H1 (cell line): ENCODE measurements around the gene FAM186B. TPM values are rescaled to one million over a fixed set of nuclear protein-coding genes. Genes with fewer than 3 reads are reported as not detected.

Experiments used
- CTCF ChIA-PET: fragments of 300-600 bp; sonication (Branson Sonifier 250); formaldehyde crosslinking; loops from one replicate; lab custom pipeline; 2021; ENCODE audit not compliant: partially characterized antibody; lab: Charles Lee
- POLR2A ChIA-PET: fragments of 300-600 bp; sonication (Branson Sonifier 250); formaldehyde crosslinking; loops from one replicate; lab custom pipeline; 2021; ENCODE audit warnings: inconsistent platforms; ENCODE audit not compliant: partially characterized antibody; lab: Charles Lee
- DNase-seq, 2 experiments: peaks; one replicate each; pipeline versions ENCODE4 v3.0.0 to v3.0.0-alpha.2; 2010 to 2022; ENCODE audit warnings: low spot score in 2 of 2, low read depth in 1 of 2, mixed read lengths in 1 of 2
- FAIRE-seq: peaks from 2 replicates; lab custom pipeline; 2011; peaks lifted over from hg19 to GRCh38; lab: Jason Lieb, UNC
- H2AFZ ChIP-seq: 2 replicates; pipeline ENCODE4 v1.8.1; 2012; ENCODE audit warnings: low read length, inconsistent platforms
- H2AK5ac ChIP-seq: 2 replicates; pipeline ENCODE4 v1.6.1; 2013; ENCODE audit warnings: low read depth, low read length
- H2BK120ac ChIP-seq: replicated peaks from 2 replicates; pipeline ENCODE3; 2013; ENCODE audit warnings: low read depth, low read length, inconsistent platforms
- H2BK12ac ChIP-seq: 2 replicates; pipeline ENCODE4 v1.6.1; 2013; ENCODE audit warnings: low read depth, low read length
- H2BK15ac ChIP-seq: 2 replicates; pipeline ENCODE4 v1.6.1; 2013; ENCODE audit warnings: low read length
- H2BK20ac ChIP-seq: 2 replicates; pipeline ENCODE4 v1.6.1; 2013; ENCODE audit warnings: low read length
- H2BK5ac ChIP-seq: 2 replicates; pipeline ENCODE4 v1.6.1; 2013; ENCODE audit warnings: low read depth, low read length
- H3K14ac ChIP-seq: 2 replicates; pipeline ENCODE4 v1.6.1; 2013; ENCODE audit warnings: inconsistent platforms; ENCODE audit not compliant: insufficient read length
- H3K18ac ChIP-seq: 2 replicates; pipeline ENCODE4 v1.6.1; 2013; ENCODE audit warnings: low read length; ENCODE audit errors: extremely low read depth
- H3K23ac ChIP-seq: 2 replicates; pipeline ENCODE4 v1.6.1; 2013; ENCODE audit warnings: inconsistent platforms; ENCODE audit not compliant: insufficient read length
- H3K23me2 ChIP-seq: 2 replicates; pipeline ENCODE4 v1.6.1; 2013; ENCODE audit warnings: low read depth, low read length
- H3K27ac ChIP-seq: 2 replicates; pipeline ENCODE4 v1.6.1; 2011; ENCODE audit warnings: low read depth, low read length, inconsistent platforms
- H3K27me3 ChIP-seq, 4 experiments: replicated peaks in 1 of 4; 1 replicate in 1 of 4; 2 replicates in 3 of 4; pipeline versions ENCODE4 v1.6.1 to v1.8.1; 2011 to 2013; ENCODE audit warnings: low read length in 3 of 4, mild to moderate bottlenecking in 3 of 4, inconsistent platforms in 2 of 4, mixed read lengths in 2 of 4, moderate library complexity in 1 of 4; ENCODE audit not compliant: control insufficient read depth in 3 of 4, insufficient read depth in 3 of 4; ENCODE audit errors: extremely low read depth in 1 of 4
- H3K36me3 ChIP-seq, 4 experiments: 2 replicates each; pipeline versions ENCODE4 v1.6.1 to v1.8.1; 2011 to 2013; ENCODE audit warnings: mild to moderate bottlenecking in 4 of 4, low read length in 3 of 4, moderate library complexity in 2 of 4, control low read depth in 1 of 4, inconsistent platforms in 1 of 4; ENCODE audit not compliant: insufficient read depth in 4 of 4, control insufficient read depth in 2 of 4
- H3K4ac ChIP-seq: replicated peaks from 2 replicates; pipeline ENCODE3; 2013; ENCODE audit warnings: low read length, low read depth, mixed read lengths, inconsistent platforms; ENCODE audit not compliant: insufficient read length
- H3K4me1 ChIP-seq, 4 experiments: replicated peaks in 1 of 4; 1 replicate in 1 of 4; 2 replicates in 3 of 4; pipeline versions ENCODE4 v1.6.1 to v1.8.1; 2011 to 2013; ENCODE audit warnings: low read length in 3 of 4, inconsistent platforms in 2 of 4, mixed read lengths in 1 of 4; ENCODE audit not compliant: insufficient read depth in 4 of 4, control insufficient read depth in 3 of 4
- H3K4me2 ChIP-seq, 2 experiments: 2 replicates each; pipeline versions ENCODE4 v1.6.1 to v1.8.1; 2011 to 2013; ENCODE audit warnings: low read depth in 2 of 2, low read length in 2 of 2, control low read depth in 1 of 2, inconsistent platforms in 1 of 2, mild to moderate bottlenecking in 1 of 2; ENCODE audit not compliant: insufficient read depth in 1 of 2
- H3K4me3 ChIP-seq, 4 experiments: fragments of 200-600, 300-600 bp in 1 of 4; sonication (generic), shearing (Covaris generic), sonication (Bioruptor Twin) in 1 of 4; 2 replicates each; pipeline versions ENCODE4 v1.5.1 to v1.8.1; 2011 to 2016; ENCODE audit warnings: low read length in 4 of 4, low read depth in 3 of 4, control low read depth in 2 of 4, inconsistent platforms in 2 of 4, mild to moderate bottlenecking in 2 of 4, mixed read lengths in 1 of 4, moderate library complexity in 1 of 4; ENCODE audit not compliant: insufficient read depth in 2 of 4; ENCODE audit errors: extremely low read depth in 1 of 4
- H3K56ac ChIP-seq: replicated peaks from 2 replicates; pipeline ENCODE3; 2013; ENCODE audit warnings: low read depth, mild to moderate bottlenecking, mixed read lengths, low read length, inconsistent platforms; ENCODE audit not compliant: insufficient read length
- H3K79me1 ChIP-seq: 2 replicates; pipeline ENCODE4 v1.6.1; 2013; ENCODE audit warnings: low read depth, low read length, control low read depth
- H3K79me2 ChIP-seq, 2 experiments: 2 replicates each; pipeline versions ENCODE4 v1.6.1 to v1.8.1; 2012 to 2013; ENCODE audit warnings: low read length in 2 of 2, mild to moderate bottlenecking in 2 of 2, inconsistent platforms in 1 of 2; ENCODE audit not compliant: insufficient read depth in 2 of 2, control insufficient read depth in 1 of 2
- H3K9ac ChIP-seq, 4 experiments: replicated peaks in 1 of 4; 1 replicate in 1 of 4; 2 replicates in 3 of 4; pipeline versions ENCODE4 v1.6.1 to v1.8.1; 2011 to 2013; ENCODE audit warnings: low read depth in 3 of 4, low read length in 3 of 4, control low read depth in 2 of 4, mild to moderate bottlenecking in 2 of 4, moderate library complexity in 2 of 4, inconsistent platforms in 1 of 4; ENCODE audit errors: extremely low read depth in 1 of 4
- H3K9me3 ChIP-seq, 2 experiments: 2 replicates each; pipeline versions ENCODE4 v1.6.1 to v1.8.1; 2012 to 2013; ENCODE audit warnings: mild to moderate bottlenecking in 2 of 2, moderate library complexity in 2 of 2, control low read depth in 1 of 2, inconsistent platforms in 1 of 2, low read depth in 1 of 2, low read length in 1 of 2, mixed read lengths in 1 of 2; ENCODE audit not compliant: insufficient read depth in 2 of 2
- H4K20me1 ChIP-seq, 2 experiments: replicated peaks in 1 of 2; 2 replicates each; pipeline versions ENCODE3 to v1.8.1; 2011 to 2013; ENCODE audit warnings: inconsistent platforms in 2 of 2, low read length in 2 of 2, mild to moderate bottlenecking in 1 of 2; ENCODE audit not compliant: insufficient read depth in 2 of 2, control insufficient read depth in 1 of 2
- H4K5ac ChIP-seq: 2 replicates; pipeline ENCODE4 v1.6.1; 2013; ENCODE audit warnings: low read length, low read depth, mixed read lengths, inconsistent platforms; ENCODE audit not compliant: insufficient read length
- H4K8ac ChIP-seq: 2 replicates; pipeline ENCODE4 v1.8.0; 2013; ENCODE audit warnings: mild to moderate bottlenecking, moderate library complexity, low read length, inconsistent platforms; ENCODE audit not compliant: insufficient read depth; ENCODE audit errors: extremely low read depth
- H4K91ac ChIP-seq: replicated peaks from 2 replicates; pipeline ENCODE3; 2013; ENCODE audit warnings: low read length, mixed read lengths, inconsistent platforms; ENCODE audit not compliant: insufficient read length
- ASH2L ChIP-seq: fragments of 200-600, 300-600 bp; sonication (generic); IDR thresholded peaks from one replicate; pipeline ENCODE4 v1.7.1; 2017; ENCODE audit warnings: low read length
- BACH1 ChIP-seq: IDR thresholded peaks from 2 replicates; pipeline ENCODE4 v1.6.1; 2012; ENCODE audit warnings: low read length, improper control_type of control experiment
- CTBP2 ChIP-seq: IDR thresholded peaks from 2 replicates; pipeline ENCODE4 v1.7.0; 2011; ENCODE audit warnings: borderline replicate concordance, mild to moderate bottlenecking, moderate library complexity, mixed read lengths, low read length; ENCODE audit not compliant: insufficient read depth, insufficient read length
- POLR2AphosphoS5 ChIP-seq: IDR thresholded peaks from 2 replicates; pipeline ENCODE4 v1.6.1; 2011; ENCODE audit warnings: low read depth, low read length
- POU5F1 ChIP-seq: IDR thresholded peaks from 2 replicates; pipeline ENCODE4 v1.6.1; 2011; ENCODE audit warnings: low read depth, mild to moderate bottlenecking, low read length, moderate library complexity
- SUZ12 ChIP-seq: fragments of 200-600 bp; sonication (generic); IDR thresholded peaks from 2 replicates; pipeline ENCODE4 v1.6.1; 2012; ENCODE audit warnings: mild to moderate bottlenecking, inconsistent platforms, low read length, moderate library complexity, mixed read lengths
- WGBS, 2 experiments: shearing (Covaris generic) in 1 of 2; methylation state at CpG; one replicate each; pipeline versions ENCODE4 v1.1.6 to v1.1.7; 2013 to 2015; ENCODE audit warnings: low lambda C conversion rate in 2 of 2, mixed read lengths in 2 of 2, inconsistent platforms in 1 of 2, low coverage in 1 of 2, missing lambda C conversion rate in 1 of 2; ENCODE audit not compliant: insufficient replicate concordance in 2 of 2, insufficient coverage in 1 of 2, insufficient read length in 1 of 2; ENCODE audit errors: extremely low coverage in 1 of 2, missing lambda C conversion rate in 1 of 2; 5-methylcytosine and 5-hydroxymethylcytosine counted together
- polyA plus RNA-seq, 7 experiments: library from polyadenylated mRNA; depleted of rRNA in 3 of 7; stranded (reverse) in 5 of 7; unstranded in 2 of 7; fragments of >200 nt in 5 of 7; fragments of 200-250 nt in 2 of 7; gene quantifications; 1 replicate in 5 of 7; 2 replicates in 1 of 7; 4 replicates in 1 of 7; pipeline versions ENCODE4 v1.2.1 to v1.2.3, GENCODE V29; 2011 to 2013; ENCODE audit warnings: missing spikeins in 2 of 7, mixed read lengths in 2 of 7
- total RNA-seq: library from RNA; stranded (reverse); fragmentation: NEBNext Ultra II Directional; extraction: Animal tissue kit (Norgen Biotek cat#: 25700); gene quantifications from 2 replicates; pipeline ENCODE4 v1.2.1, GENCODE V29; 2021
- TF ChIP-seq, protein P1 (sequence below): IDR thresholded peaks from 2 replicates; pipeline ENCODE4 v1.6.1; 2012; ENCODE audit warnings: low read length, inconsistent platforms

The FAM186B gene
- total and polyA plus RNA-seq, 2 of the 8 experiments (the other 6 are each of a cell fraction or from before 2014, with no cell fraction given) = 0.12 to 0.73 TPM

DNA sequence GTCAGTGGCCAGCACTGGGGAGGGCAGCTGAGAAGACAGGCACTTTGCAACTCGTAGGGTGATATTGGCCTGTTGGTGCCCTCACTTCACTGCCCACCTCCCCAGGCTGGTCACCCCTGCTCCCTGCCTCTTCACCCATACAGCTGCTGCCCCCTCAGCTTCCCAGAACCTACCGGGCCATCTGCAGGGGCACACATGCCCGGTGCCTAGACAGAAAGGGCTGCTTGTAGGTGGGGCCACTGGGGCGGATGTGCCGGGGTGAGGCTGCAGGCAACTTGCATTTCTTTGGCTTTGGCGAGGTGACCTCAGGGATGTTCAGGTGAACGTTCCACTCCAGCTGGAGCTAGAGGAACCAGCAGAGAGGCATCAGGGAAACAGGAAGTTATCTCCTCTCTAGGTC, 17.2 kb downstream of the FAM186B start:
- Histone ChIP-seq H3K18ac (no peak overlapping the region), H3K4me3 (no peak overlapping the region), H2BK12ac (no peak overlapping the region), H2BK15ac (no peak overlapping the region), H4K20me1 (peaks cover 0 to 2% of the 10 kb centered on the region in 2 experiments), H2AFZ (no peak overlapping the region), H3K36me3 (no peaks in the 10 kb centered on the region; a peak in 1 of 8 replicates), H3K79me2 (no peaks in the 10 kb centered on the region), H3K23me2 (no peaks in the 10 kb centered on the region; the same call in 1 of the 2 replicates), H2AK5ac (no peak overlapping the region), H3K14ac (no peak overlapping the region), H4K8ac (no peak overlapping the region), H3K27me3 (no peaks in the 10 kb centered on the region), H3K9ac (no peak overlapping the region), H3K56ac (no peak overlapping the region), H2BK20ac (no peak overlapping the region), H4K91ac (no peak overlapping the region), H3K4ac (no peak overlapping the region), H3K79me1 (no peaks in the 10 kb centered on the region; the same call in 1 of the 2 replicates), H3K4me1 (no peaks in the 10 kb centered on the region; a peak in 1 of 7 replicates), H2BK120ac (no peak overlapping the region), H3K27ac (no peak overlapping the region), H2BK5ac (no peak overlapping the region), H4K5ac (no peak overlapping the region), H3K4me2 (no peak overlapping the region), H3K23ac (no peak overlapping the region), H3K9me3 (no peaks in the 10 kb centered on the region)
- no peak for DNase-seq
- no peak for FAIRE-seq
- TF ChIP-seq ASH2L = no peak
- no peak for TF ChIP-seq SUZ12
- no peak for TF ChIP-seq POU5F1
- no peak for TF ChIP-seq BACH1
- TF ChIP-seq, protein P1, sequence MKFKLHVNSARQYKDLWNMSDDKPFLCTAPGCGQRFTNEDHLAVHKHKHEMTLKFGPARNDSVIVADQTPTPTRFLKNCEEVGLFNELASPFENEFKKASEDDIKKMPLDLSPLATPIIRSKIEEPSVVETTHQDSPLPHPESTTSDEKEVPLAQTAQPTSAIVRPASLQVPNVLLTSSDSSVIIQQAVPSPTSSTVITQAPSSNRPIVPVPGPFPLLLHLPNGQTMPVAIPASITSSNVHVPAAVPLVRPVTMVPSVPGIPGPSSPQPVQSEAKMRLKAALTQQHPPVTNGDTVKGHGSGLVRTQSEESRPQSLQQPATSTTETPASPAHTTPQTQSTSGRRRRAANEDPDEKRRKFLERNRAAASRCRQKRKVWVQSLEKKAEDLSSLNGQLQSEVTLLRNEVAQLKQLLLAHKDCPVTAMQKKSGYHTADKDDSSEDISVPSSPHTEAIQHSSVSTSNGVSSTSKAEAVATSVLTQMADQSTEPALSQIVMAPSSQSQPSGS = no peak
- no peak for TF ChIP-seq CTBP2
- no peak for TF ChIP-seq POLR2AphosphoS5
- CTCF ChIA-PET = interaction anchor here (0.6 to 2.4 kb wide), 10 partner anchors 9 to 230 kb away, joined by 3 to 12 read pairs (median 5); no protein-coding TSS in a partner anchor
- WGBS, 2 experiments = 95% methylated on average over 7 of the region's 7 CpGs; no CpG with 5 or more reads in 1 of the 2 experiments
- POLR2A ChIA-PET = interaction anchor here (1.1 kb wide), 1 partner anchor 154 kb away, joined by 3 read pairs; no protein-coding TSS in a partner anchor
